ENCODE results near the gene ARHGAP24.

GRCh38 chr4:85571008-85571407, 96.1 kb downstream of the ARHGAP24 start:
- TF ChIP-seq CTCF (IDR thresholded peaks at IDR 0.05), result no peak
- TF ChIP-seq POLR2A (IDR thresholded peaks at IDR 0.05), result no peak

All from right lobe of liver (tissue), 4 donors.